Measurements from ENCODE around the gene FGF22. TPM values are rescaled to one million over a fixed set of nuclear protein-coding genes. Genes with fewer than 3 reads are reported as not detected.
A peak's percentile ranks its signal among the peaks of the same experiment; 100 is the strongest.

The FGF22 gene
- total and polyA plus RNA-seq, 7 donors, result 0.14 to 0.42 (median 0.16) TPM; not detected in 2

DNA sequence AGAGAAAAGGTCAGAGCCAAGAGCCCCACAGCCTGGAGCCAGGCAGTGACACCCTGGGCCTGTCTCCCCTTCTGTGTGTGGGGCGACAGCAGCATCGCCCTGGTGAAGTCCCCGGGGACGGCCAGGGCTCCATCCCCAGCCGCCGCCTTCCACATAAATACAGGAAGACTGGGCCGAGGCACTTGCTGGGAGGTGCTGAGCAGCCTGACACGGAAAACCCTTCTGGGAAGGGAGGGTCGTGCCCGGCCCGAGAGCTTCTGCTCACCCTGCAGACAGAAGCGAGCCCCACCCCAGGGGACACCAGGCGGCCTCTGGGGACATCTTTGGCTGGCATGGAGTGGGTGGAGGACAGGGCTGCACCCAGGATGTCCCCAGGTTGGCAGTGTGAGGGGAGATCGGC, 5.1 kb downstream of the FGF22 start:
- H3K4me1 ChIP-seq, result no peaks in the 10 kb centered on the region
- ATAC-seq, result no peak
- intact Hi-C loops (cut with DNase I), result no loop called here

DNA sequence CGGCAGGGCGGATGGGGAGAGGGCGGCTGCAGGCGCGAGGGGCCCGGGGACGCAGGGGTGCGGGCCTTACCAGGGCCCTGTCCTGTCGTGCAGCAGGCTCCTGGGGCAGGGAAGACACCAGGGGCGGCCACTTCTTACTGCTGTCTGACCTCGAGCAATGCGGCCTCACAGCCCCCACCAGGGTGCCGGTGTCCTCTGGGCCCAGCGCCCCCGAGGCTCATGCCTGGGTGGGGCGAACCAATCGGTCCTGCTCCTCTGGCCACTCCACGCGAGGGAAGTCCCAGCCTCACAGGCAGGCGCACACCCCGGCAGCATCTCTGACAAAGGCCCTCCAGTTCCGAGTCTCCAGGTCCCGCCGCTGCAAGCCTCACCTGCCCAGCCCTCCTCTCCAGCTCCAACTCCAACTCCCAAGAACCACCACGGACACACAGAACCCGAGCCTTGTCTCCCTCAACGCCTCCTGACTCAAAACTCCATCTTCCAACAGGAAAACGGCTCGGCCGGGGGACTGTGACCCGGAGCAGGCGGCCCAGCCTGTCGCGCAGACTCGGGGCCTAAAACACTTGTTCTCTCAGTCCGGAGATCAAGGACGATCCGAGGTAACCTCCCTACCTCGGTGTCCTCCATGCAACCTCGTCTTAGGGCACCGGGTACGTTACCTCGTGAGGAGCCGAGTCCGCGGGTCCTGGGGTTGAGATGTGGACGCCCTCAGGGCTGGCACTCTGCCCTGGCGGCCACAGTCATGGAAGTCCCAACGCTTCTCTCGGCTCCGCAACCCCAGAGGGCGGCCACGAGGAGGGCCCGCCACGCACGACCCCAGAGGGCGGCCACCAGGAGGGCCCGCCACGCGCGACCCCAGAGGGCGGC, 6.5 kb downstream of the FGF22 start:
- 92 to 94% (median 93%) methylated on average over 60 to 62 of the region's 62 CpGs for WGBS, 3 donors
- no peaks in the 10 kb centered on the region for H3K9me3 ChIP-seq
- H3K27me3 ChIP-seq (ENCODE audit: insufficient read depth in 3 of 3, low read length in 2 of 3), result no peaks in the 10 kb centered on the region
- peak in 1 of 4 donors; percentile 18 for ATAC-seq
- peak in 1 of 2 donors; percentile 18 for DNase-seq
- H3K4me1 ChIP-seq, result no peaks in the 10 kb centered on the region
- intact Hi-C loops (cut with DNase I), result no loop called here
- H3K4me3 ChIP-seq, result no peak overlapping the region
- TF ChIP-seq, protein P1, sequence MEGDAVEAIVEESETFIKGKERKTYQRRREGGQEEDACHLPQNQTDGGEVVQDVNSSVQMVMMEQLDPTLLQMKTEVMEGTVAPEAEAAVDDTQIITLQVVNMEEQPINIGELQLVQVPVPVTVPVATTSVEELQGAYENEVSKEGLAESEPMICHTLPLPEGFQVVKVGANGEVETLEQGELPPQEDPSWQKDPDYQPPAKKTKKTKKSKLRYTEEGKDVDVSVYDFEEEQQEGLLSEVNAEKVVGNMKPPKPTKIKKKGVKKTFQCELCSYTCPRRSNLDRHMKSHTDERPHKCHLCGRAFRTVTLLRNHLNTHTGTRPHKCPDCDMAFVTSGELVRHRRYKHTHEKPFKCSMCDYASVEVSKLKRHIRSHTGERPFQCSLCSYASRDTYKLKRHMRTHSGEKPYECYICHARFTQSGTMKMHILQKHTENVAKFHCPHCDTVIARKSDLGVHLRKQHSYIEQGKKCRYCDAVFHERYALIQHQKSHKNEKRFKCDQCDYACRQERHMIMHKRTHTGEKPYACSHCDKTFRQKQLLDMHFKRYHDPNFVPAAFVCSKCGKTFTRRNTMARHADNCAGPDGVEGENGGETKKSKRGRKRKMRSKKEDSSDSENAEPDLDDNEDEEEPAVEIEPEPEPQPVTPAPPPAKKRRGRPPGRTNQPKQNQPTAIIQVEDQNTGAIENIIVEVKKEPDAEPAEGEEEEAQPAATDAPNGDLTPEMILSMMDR (IDR thresholded peaks at IDR 0.05), result no peak
- H3K36me3 ChIP-seq (ENCODE audit: insufficient read depth in 1 of 2, low read depth in 1 of 2), result peaks cover 8 to 46% of the 10 kb centered on the region in 2 donors
- H3K27ac ChIP-seq, result no peak overlapping the region

More for the DNA sequence above, 5.1 kb downstream of the FGF22 start:
- Histone ChIP-seq H3K27me3 (ENCODE audit: insufficient read depth in 3 of 3, low read length in 2 of 3) (no peaks in the 10 kb centered on the region), H3K27ac (no peak overlapping the region), H3K9me3 (no peaks in the 10 kb centered on the region), H3K4me3 (no peak overlapping the region), H3K36me3 (ENCODE audit: insufficient read depth in 1 of 2, low read depth in 1 of 2) (peaks cover 8 to 39% of the 10 kb centered on the region in 2 donors)
- 81 to 83% (median 83%) methylated on average over 13 to 14 of the region's 14 CpGs for WGBS, 3 donors
- DNase-seq, result peak in 1 of 2 donors; percentile 14
- TF ChIP-seq, protein P1 (IDR thresholded peaks at IDR 0.05), result no peak

DNA sequence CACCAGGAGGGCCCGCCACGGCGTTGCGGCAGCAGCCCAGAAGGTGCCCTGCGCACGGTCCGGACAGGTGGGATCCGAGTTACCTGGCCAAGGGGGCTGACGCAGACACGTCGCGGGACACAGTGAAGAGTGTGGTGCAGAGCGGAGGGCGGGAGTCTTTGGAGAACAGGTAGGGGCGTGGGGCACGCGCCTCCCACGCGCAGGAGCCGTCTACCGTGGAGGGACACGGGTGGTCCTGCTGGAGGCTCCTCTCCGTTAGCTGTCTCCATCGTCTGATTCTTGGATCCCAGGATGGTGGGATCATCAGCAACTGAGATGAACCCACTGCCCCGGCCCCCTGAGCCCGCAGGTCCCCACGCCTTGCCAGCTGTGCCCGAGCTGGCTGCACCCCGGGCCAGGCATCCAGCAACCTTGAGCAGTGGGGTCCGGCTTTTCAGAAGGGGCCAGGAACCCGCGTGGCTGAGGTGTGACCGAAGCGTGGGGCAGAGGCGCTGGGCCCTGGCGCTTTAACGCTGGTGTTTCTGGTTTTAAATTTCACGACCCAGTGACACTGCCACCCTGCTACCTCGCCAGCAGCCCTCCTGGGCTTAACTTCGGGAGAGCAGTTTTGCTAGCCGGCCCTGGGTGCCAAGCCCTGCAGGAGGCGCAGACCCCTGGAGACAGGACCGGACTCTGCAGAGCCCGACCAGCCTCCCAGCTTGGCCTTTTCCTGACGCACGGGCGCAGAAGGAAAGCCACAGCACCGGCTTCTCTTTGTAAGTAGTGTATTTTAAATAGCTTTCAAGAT, 7.3 kb downstream of the FGF22 start:
- ATAC-seq (no peak), DNase-seq (peak in 1 of 2 donors; percentile 13)
- no peak overlapping the region for H3K27ac ChIP-seq
- intact Hi-C loops (cut with DNase I), result no loop called here
- H3K36me3 ChIP-seq (ENCODE audit: insufficient read depth in 1 of 2, low read depth in 1 of 2), result peaks cover 8 to 55% of the 10 kb centered on the region in 2 donors
- no peak overlapping the region for H3K4me3 ChIP-seq
- no peaks in the 10 kb centered on the region for H3K9me3 ChIP-seq
- H3K27me3 ChIP-seq (ENCODE audit: insufficient read depth in 3 of 3, low read length in 2 of 3), result no peaks in the 10 kb centered on the region
- WGBS, 3 donors, result 91 to 94% (median 91%) methylated on average over 48 of the region's 48 CpGs
- H3K4me1 ChIP-seq, result no peaks in the 10 kb centered on the region
- TF ChIP-seq, protein P1 (IDR thresholded peaks at IDR 0.05), result no peak

DNA sequence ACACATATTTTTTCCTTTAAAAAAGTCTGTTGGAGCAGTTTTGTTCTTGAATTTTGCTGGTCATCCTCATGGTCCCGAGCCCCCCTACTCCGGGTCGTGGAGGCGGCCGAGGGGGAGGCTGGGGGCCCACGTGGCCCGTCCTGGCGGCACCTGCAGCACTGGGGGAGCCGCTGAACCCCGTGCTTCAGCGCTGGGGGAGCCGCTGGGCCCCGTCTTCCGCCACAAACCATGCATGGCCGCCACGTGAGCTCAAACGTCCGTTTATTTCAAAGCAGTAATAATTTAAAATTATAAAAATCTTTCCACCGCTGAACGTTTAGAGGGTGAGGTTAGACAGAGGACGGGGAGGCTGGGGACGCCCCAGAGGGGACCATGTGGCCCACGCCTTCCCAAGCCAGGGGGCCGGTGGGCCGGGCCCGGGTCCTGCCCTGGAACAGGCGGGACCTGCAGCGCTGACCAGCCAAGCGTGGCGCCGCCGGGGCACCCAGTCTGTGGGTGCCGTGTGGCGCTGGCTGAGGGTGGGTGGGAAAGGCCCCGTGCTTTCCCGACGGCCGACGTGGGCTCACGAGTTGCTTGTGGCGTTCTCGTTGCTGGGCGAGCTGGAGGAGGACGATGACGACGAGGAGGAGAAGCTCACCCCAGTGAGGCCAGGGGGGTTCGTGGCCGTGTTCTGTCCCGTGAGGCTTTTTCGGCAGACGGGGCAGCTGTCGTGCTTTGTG, 8.0 kb downstream of the FGF22 start:
- ATAC-seq, result no peak
- peaks cover 8 to 62% of the 10 kb centered on the region in 2 donors for H3K36me3 ChIP-seq (ENCODE audit: insufficient read depth in 1 of 2, low read depth in 1 of 2)

More for the DNA sequence above, 8.0 kb downstream of the FGF22 start:
- DNase-seq, result no peak
- Histone ChIP-seq H3K4me3 (no peak overlapping the region), H3K9me3 (no peaks in the 10 kb centered on the region), H3K4me1 (no peaks in the 10 kb centered on the region), H3K27me3 (ENCODE audit: insufficient read depth in 3 of 3, low read length in 2 of 3) (no peaks in the 10 kb centered on the region), H3K27ac (no peak overlapping the region)
- WGBS, 3 donors, result 89 to 92% (median 91%) methylated on average over 50 to 52 of the region's 52 CpGs
- TF ChIP-seq, protein P1 (IDR thresholded peaks at IDR 0.05), result no peak
- intact Hi-C loops (cut with DNase I), result no loop called here

All from psoas muscle (tissue), 8 donors.